ENCODE measurements around the gene ARHGEF19. TPM values are rescaled to one million over a fixed set of nuclear protein-coding genes. Genes with fewer than 3 reads are reported as not detected.

The ARHGEF19 gene
- total and polyA plus RNA-seq, 9 of the 15 experiments (the other 6 are each of a cell fraction or from before 2014, with no cell fraction given): 0.73 to 21.0 (median 5.2) TPM

DNA sequence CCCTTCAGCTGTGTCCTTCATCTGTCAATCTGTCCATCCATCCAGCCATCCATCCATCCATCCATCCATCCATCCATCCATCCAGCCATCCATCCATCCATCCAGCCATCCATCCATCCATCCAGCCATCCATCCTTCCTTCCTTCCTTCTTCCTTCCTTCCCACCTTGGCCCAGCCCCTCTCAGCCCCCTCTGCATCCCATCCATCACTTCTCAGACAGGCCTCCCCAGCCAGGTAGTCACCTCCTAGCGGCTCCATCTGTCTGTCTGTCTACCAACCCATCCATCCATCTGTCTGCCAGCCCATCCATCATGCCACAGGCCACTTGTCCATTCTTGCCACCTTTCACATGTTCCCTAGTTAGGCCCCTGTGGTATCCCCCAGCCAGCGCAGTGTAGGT lies 46.3 kb downstream of the ARHGEF19 start (continued):
- TF ChIP-seq, protein P1, sequence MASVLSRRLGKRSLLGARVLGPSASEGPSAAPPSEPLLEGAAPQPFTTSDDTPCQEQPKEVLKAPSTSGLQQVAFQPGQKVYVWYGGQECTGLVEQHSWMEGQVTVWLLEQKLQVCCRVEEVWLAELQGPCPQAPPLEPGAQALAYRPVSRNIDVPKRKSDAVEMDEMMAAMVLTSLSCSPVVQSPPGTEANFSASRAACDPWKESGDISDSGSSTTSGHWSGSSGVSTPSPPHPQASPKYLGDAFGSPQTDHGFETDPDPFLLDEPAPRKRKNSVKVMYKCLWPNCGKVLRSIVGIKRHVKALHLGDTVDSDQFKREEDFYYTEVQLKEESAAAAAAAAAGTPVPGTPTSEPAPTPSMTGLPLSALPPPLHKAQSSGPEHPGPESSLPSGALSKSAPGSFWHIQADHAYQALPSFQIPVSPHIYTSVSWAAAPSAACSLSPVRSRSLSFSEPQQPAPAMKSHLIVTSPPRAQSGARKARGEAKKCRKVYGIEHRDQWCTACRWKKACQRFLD (CRISPR knock-in tag; IDR thresholded peaks at IDR 0.05): no peak
- TF ChIP-seq KDM1A (IDR thresholded peaks at IDR 0.05): peak in 1 of 2 experiments; percentile 46; a peak in 2 of 4 replicates
- no peak for TF ChIP-seq SLC30A9 (CRISPR knock-in tag; IDR thresholded peaks at IDR 0.05)
- TF ChIP-seq PHB (CRISPR knock-in tag; IDR thresholded peaks at IDR 0.05): no peak

DNA sequence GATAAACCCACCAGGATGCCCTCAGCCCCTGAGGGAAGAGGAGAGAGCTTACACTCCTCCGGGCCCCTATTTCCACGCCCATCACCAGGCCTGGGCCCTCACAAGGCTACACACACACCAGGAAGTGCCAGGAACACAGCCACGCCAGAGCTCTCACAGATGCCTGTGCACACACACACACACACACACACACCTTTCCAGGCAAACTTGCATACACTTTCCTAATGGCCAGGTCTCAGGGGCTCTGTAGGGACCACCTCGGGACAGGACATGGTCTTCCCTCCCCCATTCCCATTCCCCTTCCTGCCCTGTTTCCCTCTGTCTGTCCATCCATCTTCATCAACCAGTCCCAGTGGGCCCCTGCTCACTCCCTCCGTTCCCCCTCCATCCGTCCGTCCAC lies 46.9 kb downstream of the ARHGEF19 start:
- DNase-seq (ENCODE audit: extremely low read depth in 1 of 4, low spot score in 3 of 4): no peak
- FAIRE-seq: no peak
- TF ChIP-seq HDGF (IDR thresholded peaks at IDR 0.05): 0 out of 2 replicates have a peak, but pooled peaks have one; percentile 22
- TF ChIP-seq, protein P2, sequence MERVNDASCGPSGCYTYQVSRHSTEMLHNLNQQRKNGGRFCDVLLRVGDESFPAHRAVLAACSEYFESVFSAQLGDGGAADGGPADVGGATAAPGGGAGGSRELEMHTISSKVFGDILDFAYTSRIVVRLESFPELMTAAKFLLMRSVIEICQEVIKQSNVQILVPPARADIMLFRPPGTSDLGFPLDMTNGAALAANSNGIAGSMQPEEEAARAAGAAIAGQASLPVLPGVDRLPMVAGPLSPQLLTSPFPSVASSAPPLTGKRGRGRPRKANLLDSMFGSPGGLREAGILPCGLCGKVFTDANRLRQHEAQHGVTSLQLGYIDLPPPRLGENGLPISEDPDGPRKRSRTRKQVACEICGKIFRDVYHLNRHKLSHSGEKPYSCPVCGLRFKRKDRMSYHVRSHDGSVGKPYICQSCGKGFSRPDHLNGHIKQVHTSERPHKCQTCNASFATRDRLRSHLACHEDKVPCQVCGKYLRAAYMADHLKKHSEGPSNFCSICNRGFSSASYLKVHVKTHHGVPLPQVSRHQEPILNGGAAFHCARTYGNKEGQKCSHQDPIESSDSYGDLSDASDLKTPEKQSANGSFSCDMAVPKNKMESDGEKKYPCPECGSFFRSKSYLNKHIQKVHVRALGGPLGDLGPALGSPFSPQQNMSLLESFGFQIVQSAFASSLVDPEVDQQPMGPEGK (CRISPR knock-in tag; IDR thresholded peaks at IDR 0.05; ENCODE audit: borderline replicate concordance): no peak
- no peak overlapping the region for H3K27ac ChIP-seq (ENCODE audit: extremely low read depth, low read depth, low read length)
- H3K9me3 ChIP-seq (replicated peaks; ENCODE audit: control insufficient read depth, insufficient read depth, low read depth, low read length): no peaks in the 10 kb centered on the region
- no peak overlapping the region for H2AFZ ChIP-seq (ENCODE audit: low read depth, low read length)
- peaks cover 31 to 49% of the 10 kb centered on the region in 2 experiments for H3K4me1 ChIP-seq (replicated peaks in 1 of 2; ENCODE audit: control insufficient read depth in 2 of 2, insufficient read depth in 2 of 2, low read length in 2 of 2)
- no peaks in the 10 kb centered on the region for H3K36me3 ChIP-seq (ENCODE audit: control insufficient read depth, insufficient read depth, low read length)
- H3K9me1 ChIP-seq (ENCODE audit: control insufficient read depth, insufficient read depth, low read length): no peaks in the 10 kb centered on the region
- H3K4me3 ChIP-seq: no peak overlapping the region
- in situ Hi-C loops (cut with MboI) (no loop called here), intact Hi-C loops (cut with micrococcal nuclease) (no loop called here)
- H3K27me3 ChIP-seq (ENCODE audit: control insufficient read depth in 2 of 2, insufficient read depth in 2 of 2, low read length in 2 of 2): no peaks in the 10 kb centered on the region
- POLR2A ChIA-PET: interaction anchor here (0.8 to 5.5 kb wide), 3 partner anchors 9 to 20 kb away, joined by 3 to 38 read pairs (median 20); partner anchors contain the start of gene EPHA2
- 72% methylated on average over 7 of the region's 7 CpGs for WGBS (ENCODE audit: insufficient coverage, low coverage, missing lambda C conversion rate)
- H4K20me1 ChIP-seq (replicated peaks; ENCODE audit: control insufficient read depth, insufficient read depth, low read length): no peaks in the 10 kb centered on the region
- CTCF ChIA-PET (ENCODE audit: low intra/inter-chr PET ratio): no interaction called here
- no peaks in the 10 kb centered on the region for H3K79me2 ChIP-seq (ENCODE audit: control insufficient read depth, insufficient read depth, low read length)
- ATAC-seq: no peak
- no peak overlapping the region for H3K4me2 ChIP-seq (ENCODE audit: insufficient read depth, low read length)
- peak overlapping the region in 1 of 2 experiments; percentile 57; a peak in 1 of 4 replicates for H3K9ac ChIP-seq (ENCODE audit: insufficient read depth in 1 of 2, low read depth in 2 of 2, low read length in 2 of 2)
- BruUV-seq (replicated peaks): no TSS peak

Data from K562 (cell line).